Measurements from ENCODE around the gene ENDOG.

DNA sequence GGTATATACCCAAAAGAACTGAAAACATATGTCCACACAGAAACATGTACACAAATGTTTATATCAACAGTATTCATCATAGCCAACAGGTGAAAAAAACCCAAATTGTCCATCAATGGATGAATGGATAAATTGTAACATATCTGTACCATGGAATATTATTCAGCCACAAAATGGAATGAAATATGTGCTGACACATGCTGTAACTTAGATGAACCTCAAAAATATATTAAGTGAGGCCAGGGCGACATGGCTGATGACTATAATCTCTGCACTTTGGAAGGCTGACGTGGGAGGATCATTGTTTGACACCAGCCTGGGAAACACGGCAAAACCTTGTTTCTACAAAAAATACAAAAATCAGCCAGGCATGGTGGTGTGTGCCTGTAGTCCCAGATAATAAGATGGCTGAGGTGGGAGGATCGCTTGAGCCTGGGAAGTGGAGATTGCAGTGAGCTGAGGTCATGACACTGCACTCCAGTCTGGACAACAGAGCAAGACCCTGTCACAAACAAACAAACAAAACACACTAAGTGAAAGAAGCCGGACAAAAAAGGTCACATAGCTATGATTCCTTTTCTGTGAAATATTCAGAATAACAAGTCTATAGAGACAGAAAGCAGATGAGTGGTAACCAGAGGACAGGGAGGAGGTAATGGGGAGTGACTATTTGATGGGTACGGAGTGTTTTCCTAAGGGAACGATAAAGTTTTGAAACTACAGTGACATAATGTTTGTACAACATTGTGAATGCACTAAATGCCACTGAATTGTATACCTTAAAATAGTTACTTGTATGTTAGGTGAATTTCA is 52.0 kb downstream of the ENDOG start:
- TF ChIP-seq, protein P1, sequence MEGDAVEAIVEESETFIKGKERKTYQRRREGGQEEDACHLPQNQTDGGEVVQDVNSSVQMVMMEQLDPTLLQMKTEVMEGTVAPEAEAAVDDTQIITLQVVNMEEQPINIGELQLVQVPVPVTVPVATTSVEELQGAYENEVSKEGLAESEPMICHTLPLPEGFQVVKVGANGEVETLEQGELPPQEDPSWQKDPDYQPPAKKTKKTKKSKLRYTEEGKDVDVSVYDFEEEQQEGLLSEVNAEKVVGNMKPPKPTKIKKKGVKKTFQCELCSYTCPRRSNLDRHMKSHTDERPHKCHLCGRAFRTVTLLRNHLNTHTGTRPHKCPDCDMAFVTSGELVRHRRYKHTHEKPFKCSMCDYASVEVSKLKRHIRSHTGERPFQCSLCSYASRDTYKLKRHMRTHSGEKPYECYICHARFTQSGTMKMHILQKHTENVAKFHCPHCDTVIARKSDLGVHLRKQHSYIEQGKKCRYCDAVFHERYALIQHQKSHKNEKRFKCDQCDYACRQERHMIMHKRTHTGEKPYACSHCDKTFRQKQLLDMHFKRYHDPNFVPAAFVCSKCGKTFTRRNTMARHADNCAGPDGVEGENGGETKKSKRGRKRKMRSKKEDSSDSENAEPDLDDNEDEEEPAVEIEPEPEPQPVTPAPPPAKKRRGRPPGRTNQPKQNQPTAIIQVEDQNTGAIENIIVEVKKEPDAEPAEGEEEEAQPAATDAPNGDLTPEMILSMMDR (IDR thresholded peaks at IDR 0.05), result no peak
- no peak for TF ChIP-seq POLR2A (IDR thresholded peaks at IDR 0.05)

Data from uterus (tissue), 2 donors.